Activated T-helper 1 cell treated with anti-CD3 and anti-CD28 coated beads, Interleukin-2, amount 50 U/mL, for 16 hours (primary cell): ENCODE measurements around the gene LHB.
"Not testable (repeated sequence)": the region's sequence is repeated elsewhere in the genome, so short reads cannot be mapped to it uniquely, and the experiment has no call there.

Experiments
- DNase-seq, 2 donors: peaks; one replicate each; pipeline ENCODE4 v3.0.0-alpha.2; 2020; ENCODE audit warnings: low read depth in 1 of 2, low spot score in 1 of 2

LHB gene

GRCh38 chr19:49038557-49039276 lies 21.8 kb upstream of the LHB start:
- not testable (repeated sequence) for DNase-seq

DNA sequence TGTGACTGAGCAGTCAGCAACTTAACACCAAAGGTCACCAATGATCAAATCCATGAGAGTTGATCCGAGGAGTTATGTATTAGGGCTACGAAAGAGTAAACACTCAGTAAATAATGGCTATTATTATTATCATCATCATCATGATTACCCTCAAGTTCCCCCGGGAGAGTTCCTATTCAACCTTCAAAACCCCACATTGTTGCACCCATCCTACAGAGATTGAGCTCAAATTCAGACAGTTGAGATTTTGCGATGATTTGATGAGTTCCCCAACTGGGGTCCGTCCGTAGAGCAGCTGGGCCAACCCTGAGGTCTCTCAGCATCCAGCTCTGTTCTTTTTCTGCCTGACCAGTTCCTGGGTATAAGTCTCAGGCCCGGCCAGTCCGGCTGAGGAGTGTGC lies 21.2 kb upstream of the LHB start:
- DNase-seq, result not testable (repeated sequence)

- not testable (repeated sequence) for DNase-seq
Measured at GRCh38 chr19:49036815-49037214, 19.9 kb upstream of the LHB start, which contains the start of gene CGB1. CGB1 (minus strand) TSS chr19:49036895; CDS start chr19:49036711, 184 bp downstream.

DNA sequence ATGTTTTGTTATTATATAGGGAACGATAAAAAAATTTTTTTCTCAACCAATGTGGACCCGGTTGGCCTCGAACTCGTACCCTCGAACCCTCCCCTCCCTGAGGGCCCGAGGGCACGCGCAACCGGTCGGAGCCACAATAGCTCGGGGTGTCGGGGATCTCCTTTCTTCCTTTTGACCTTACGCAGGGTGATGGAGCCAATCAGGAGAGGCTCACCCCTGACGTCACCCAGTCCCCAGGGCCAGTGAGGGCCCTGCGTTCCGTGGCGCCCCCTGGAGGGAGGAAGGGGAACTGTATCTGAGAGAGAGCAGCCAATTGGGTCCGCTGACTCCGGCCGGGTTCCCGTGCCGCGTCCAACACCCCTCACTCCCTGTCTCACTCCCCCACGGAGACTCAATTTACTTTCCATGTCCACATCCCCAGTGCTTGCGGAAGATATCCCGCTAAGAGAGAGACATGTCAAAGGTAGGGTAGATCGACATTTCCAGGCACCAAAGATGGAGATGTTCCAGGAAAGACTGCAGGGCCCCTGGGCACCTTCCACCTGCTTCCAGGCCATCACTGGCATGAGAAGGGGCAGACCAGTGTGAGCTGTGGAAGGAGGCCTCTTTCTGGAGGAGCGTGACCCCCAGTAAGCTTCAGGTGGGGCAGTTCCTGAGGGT lies 14.9 kb upstream of the LHB start, which contains the start of gene CGB2:
CGB2 (plus strand) TSS at position 249 of the 660 bp plus-strand sequence; CDS start at position 455, 206 bp downstream.
- peak in 1 of 2 donors; percentile 57 for DNase-seq

- DNase-seq, result not testable (repeated sequence)
Measured at GRCh38 chr19:49030323-49030722, 13.4 kb upstream of the LHB start.

DNA sequence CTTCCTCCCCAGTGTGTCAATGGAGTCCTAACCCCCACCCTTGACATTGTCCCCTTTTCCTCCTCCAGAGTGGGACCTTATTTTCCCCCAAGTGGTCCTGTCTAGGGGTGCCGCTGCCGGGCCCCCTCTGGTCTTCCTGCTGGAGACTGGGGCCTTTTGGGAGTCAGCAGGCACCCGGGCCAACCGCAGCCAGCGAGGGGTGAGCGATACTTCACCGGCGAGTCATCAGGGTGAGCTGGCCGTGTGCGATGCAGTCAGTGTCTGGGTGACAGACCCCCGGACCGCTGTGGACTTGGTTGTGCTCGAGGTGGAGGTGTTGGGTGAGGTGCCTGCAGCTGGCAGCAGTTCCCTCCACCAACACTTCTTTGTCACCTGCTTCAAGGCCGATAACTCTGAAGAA lies 12.9 kb upstream of the LHB start:
- not testable (repeated sequence) for DNase-seq

- DNase-seq, result not testable (repeated sequence)
Measured at GRCh38 chr19:49028686-49029085, 11.8 kb upstream of the LHB start.

DNA sequence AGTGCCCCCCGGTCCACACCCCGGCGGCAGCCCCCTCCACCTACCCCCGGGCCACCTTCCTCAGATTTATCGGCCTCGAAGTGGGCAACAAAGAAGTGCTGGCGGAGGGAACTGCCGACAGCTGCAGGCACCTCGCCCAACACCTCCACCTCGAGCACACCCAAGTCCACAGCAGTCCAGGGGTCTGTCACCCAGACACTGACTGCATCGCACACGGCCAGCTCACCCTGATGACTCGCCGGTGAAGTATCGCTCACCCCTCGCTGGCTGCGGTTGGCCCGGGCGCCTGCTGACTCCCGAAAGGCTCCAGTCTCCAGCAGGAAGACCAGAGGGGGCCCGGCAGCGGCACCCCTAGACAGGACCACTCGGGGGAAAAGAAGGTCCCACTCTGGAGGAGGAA lies 8.7 kb upstream of the LHB start:
- DNase-seq, result not testable (repeated sequence)

- DNase-seq, result not testable (repeated sequence)
Measured at GRCh38 chr19:49025088-49025487, 8.2 kb upstream of the LHB start.

DNA sequence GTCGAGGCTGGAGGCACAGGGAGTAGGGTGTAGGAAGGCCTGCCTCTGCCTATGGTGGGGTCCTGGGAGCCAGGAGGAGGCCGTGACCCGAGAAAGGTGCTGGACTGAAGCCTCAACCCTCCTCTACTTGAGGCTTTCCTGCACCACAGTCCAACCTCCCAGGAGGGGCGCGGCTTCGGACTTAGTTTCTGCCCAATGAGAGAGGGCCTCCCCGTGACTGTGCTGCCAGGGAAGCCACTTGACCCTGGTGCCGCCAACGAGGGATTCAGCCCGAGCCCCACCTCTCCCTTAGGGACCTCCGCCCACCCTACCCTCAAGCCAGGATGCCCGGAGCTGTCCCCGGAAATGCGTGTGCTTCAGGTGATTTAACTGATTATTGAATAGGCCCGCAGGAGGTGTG lies 7.3 kb upstream of the LHB start, which contains the start of gene CGB3:
CGB3 (minus strand) TSS at position 101 of the 400 bp plus-strand sequence. CDS start 362 bp downstream, outside the sequence.
- DNase-seq, result not testable (repeated sequence)

DNA sequence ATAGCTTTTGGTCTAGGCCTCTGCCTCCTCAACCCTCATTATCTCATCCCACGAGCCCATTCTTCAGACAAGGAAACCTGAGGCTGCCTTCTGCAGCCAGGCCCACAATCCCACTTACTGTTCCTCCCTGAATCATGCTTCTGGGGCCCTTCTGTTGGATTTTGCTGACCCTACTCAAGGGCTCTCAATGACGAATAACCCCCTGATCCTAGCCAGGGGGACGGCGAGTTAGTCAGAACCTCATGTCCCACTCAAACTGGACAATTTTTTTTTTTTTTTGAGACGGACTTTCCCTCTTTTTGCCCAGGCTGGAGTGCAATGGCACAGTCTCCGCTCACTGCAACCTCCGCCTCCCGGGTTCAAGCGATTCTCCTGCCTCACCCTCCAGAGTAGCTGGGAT lies 5.2 kb upstream of the LHB start:
- DNase-seq, result no peak

- DNase-seq, result no peak
Measured at GRCh38 chr19:49020931-49021895, 4.3 kb upstream of the LHB start.

DNA sequence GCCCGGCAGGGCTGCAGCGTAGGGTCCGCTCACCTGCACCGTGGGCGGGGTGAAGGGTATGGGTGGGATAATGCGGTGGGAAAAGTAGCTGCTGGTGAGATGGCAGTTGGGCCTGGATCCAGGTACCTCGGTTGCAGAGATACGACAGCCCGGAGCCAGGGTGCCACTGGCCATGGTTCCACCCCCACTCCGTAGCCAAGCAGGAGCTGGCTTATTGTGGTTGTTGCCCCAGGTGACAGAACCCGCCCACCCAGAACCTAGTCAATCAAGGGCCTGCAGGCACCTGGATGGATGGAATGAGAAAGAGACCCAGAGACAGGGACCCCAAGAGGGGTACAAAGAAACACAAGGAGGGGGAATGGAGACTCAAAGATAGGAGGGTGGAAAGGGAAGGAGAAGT lies 3.5 kb upstream of the LHB start:
- DNase-seq, result no peak

DNA sequence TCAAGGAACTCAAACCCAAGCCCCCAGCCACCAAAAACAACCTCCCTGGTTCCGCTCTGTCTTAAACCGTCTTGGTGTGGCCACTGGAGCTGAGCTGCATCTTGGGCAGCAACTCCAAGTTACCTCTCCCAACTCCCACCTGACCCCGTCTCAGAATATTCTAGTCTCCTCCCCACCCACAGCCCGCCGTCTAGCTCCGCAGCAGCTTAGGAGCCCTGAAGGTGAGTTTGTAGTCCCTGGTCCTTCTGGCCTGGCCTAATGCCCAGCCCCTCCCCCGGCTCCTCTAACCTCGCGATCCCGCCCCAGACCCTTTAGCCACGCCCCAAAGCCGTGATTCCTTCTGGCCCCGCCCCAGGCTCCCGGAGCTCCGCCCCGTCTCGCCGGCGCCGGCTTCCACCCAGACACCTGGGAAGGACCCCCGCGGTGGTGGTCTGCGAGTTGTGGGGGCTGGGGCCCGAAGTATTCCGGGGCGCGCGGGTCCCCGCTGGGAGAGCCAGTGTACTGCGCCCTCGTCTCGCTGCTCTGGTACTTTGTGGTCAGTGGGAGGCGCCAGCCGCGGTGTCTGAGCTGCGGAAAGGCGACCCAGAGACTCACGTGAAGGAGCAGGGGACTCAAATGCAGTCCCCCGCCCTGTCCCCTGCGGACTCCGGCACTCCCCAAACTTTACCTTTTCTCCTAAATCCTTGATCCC lies 2.5 kb upstream of the LHB start:
- peak; percentile 30 to 45 for DNase-seq

DNA sequence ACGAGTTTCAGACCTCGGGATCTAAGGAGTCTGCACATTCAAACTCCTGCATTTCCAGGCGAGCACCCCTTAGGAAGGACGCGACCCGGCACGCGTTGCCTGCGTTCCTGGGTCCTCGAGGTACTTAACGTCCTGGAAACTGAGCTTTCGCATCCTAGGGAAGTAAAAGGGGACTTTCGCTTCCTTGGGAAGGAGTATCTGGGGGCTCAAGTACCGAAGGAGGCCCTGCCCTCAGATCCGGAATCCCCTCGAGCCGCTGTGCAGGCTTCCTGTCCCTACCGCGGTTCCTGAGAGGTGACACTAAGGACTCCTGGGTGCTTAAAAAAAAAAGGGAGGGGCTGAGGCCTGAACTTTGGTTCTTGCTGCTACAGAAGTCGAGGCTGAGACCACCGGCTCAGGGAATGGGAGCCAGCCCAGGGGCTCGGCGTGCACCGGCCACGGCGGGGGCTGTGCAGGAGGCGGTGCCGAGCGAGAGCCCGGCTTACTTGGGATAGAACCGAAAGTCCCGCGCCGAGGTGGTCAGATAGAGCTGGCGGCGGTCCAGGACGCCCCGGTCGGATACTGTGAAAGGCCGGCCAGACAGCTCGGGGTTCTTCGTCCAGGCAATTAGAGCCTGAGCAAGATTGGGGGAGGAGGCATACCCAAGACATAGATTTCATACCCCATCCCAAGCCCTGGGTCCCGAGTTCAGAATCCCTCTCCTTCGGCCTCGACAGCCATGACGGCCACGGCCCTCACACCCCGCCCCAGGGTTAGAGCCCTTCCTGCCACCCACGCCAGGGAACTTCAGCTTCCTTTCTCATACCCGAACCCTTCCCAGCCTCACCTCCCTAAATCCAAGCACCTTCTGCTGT lies 1.7 kb upstream of the LHB start:
- DNase-seq, result not testable (repeated sequence)

GRCh38 chr19:49017666-49018351 lies 918 bp upstream of the LHB start:
- peak; percentile 35 to 56 for DNase-seq

DNA sequence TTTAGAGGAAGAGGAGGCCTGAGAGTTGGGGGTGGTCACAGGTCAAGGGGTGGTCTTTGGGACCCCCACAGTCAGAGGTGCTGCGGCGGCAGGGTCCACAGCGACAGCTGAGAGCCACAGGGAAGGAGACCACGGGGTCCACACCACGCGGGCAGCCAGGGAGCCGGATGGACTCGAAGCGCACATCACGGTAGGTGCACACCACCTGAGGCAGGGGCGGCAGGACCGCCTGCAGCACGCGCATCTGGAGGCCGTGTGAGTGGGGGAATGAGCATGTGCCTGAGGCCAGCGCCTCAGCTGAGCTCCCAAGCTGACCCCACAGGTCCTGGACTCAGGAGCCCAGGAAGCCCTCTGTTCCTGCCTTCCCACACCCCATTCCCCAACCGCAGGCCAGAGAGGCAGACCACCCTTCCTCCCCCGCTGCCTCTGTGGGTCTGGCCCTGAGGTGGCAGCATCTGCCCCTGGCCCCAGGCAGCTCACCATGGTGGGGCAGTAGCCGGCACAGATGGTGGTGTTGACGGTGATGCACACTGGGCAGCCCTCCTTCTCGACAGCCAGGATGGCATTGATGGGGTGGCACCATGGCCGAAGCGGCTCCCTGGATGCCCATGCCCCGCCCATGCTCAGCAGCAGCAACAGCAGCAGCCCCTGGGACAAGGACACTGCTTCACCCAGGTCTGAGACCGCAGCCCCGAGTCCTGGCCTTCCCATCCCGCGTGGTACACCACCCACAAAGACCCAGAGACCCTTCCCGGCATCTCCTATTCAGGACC lies 638 bp downstream of the LHB start:
- no peak for DNase-seq

DNA sequence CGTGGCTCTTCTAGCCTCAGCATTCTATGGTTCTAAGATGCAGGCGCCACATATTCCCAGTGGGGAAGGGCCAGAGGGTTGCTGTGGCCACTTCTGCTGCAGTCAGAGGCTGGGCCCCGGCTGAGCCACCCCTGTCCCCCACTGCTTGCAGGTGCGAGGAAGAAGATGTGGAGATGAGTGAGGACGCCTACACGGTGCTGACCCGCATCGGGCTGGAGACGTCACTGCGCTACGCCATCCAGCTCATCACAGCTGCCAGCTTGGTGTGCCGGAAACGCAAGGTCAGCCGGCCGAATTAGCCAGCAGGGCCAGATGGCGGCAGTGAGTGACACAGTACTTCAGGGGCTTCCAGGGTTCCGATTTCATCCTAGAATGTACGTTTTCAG lies 2.0 kb downstream of the LHB start:
- DNase-seq, result no peak
